GM21447 (cell line): ENCODE data around the gene RIMBP2.

ENCODE experiments used
- ATAC-seq: cut with Tn5 transposase; IDR thresholded peaks from one replicate; pipeline ENCODE4 v1.9.1; 2021; ENCODE audit not compliant: unreplicated experiment

RIMBP2 gene

DNA sequence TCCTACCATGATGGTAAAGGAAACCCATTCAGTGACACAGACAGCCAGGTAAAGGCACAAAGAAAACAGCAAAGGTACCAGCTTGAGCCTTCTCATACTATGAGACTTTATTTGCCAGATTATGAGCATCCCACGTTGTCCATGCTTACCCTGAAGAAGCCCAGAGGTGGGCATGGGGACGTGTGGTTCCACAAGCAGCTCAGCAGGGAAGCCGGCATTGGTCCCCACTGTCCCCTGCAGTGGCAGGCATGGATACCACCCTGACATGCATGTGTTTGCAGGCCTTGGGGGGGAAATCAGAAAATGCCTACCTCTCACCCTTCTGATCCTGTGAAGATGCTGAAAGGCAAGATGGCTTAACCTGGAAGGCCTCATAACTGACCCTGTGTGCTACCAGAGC is 195.3 kb downstream of the RIMBP2 start:
- ATAC-seq = no peak

- ATAC-seq = no peak
These were observed 198.5 kb downstream of the RIMBP2 start for GRCh38 chr12:130517588-130517987.

GRCh38 chr12:130514149-130514551 is 201.9 kb downstream of the RIMBP2 start:
- no peak for ATAC-seq

- ATAC-seq = no peak
These were observed 202.5 kb downstream of the RIMBP2 start for GRCh38 chr12:130513556-130513955.

GRCh38 chr12:130511285-130511684 is 204.8 kb downstream of the RIMBP2 start:
- no peak for ATAC-seq

DNA sequence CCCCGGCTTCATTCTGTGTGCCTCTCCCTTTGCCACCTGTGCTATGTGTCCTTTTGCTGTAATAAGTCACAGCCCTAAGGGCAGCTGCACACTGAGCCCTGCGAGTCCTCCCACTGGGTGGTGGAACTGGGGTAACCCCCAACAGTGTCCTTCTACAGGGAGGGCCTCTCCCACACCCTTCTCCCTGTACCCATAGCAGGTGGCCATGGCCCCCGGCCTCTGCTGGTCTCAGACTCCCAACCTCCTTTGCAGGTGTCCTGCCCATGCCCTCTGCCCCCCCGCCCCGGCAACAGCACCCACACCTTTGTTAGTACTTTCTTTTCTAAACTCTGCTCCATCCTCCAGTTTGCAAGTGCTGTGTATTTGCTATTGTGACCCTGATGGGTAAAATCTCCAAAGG is 206.6 kb downstream of the RIMBP2 start:
- no peak for ATAC-seq

- no peak for ATAC-seq
These were observed 207.3 kb downstream of the RIMBP2 start for GRCh38 chr12:130508847-130509246.

GRCh38 chr12:130508318-130508717 is 207.8 kb downstream of the RIMBP2 start:
- ATAC-seq = no peak

GRCh38 chr12:130506844-130507243 is 209.3 kb downstream of the RIMBP2 start:
- no peak for ATAC-seq

GRCh38 chr12:130504840-130505175 is 211.3 kb downstream of the RIMBP2 start:
- ATAC-seq = no peak

GRCh38 chr12:130504110-130504839 is 211.8 kb downstream of the RIMBP2 start:
- no peak for ATAC-seq

- ATAC-seq = no peak
These were observed 214.3 kb downstream of the RIMBP2 start for GRCh38 chr12:130501821-130502220.

DNA sequence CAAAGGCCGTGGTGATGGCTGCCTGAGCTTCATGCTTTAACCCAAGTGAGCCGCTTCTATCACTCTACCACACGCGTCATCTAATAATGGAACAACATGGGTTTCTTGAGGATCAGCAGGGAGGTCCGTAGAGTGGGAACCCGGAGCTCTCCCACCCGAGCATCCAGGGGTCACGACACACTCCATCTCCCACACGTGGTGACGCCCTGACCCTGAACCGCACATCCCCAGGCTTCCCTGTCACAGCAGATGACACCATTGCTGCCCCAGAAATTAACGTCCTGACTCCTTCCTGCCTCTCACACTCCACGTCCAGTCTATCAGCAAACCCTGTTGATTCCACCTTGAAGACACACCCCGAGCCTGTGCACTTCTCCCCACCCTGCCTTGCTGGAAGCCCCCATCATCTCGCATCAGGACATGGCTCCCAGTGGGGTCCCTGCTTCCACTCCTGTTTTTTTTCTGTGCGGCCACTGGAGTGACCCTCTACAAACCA is 215.2 kb downstream of the RIMBP2 start:
- no peak for ATAC-seq

- ATAC-seq = no peak
These were observed 216.6 kb downstream of the RIMBP2 start for GRCh38 chr12:130499474-130499873.

GRCh38 chr12:130498589-130499385 is 217.3 kb downstream of the RIMBP2 start:
- ATAC-seq = no peak

DNA sequence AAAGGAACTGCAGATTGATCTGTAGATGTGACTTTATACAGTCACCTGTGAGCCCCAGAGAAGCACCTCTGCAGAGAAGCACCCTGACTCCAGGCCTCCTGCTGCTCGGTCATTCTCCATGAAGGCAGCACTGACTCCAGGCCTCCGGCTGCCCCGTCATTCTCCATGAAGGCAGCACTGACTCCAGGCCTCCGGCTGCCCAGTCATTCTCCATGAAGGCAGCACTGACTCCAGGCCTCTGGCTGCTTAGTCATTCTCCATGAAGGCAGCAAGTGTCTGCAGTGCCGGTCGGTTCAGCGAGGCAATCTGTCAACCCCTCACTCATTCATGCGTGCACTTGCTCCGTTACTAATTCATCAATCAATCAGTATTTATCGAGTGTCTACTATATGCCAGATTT is 218.1 kb downstream of the RIMBP2 start:
- no peak for ATAC-seq

DNA sequence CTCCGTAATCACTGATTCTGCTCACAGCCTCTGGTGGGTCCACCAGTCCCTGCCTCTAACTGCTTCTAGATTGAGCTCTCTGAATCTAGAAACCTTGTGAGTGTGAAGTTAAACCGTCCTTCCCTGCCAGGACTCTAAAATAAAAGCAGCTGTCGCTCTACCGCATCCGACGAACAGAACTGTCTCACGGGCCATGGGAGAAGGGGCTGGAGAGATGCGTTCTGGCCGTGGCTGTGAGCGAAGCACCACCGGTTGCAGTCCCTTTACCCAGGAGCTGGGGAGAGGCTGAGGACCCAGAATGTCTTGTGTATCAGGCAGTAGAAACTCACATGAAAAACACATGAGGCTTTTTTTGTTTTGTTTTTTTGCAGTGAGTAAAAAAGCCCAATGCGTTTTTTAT is 218.8 kb downstream of the RIMBP2 start:
- no peak for ATAC-seq

DNA sequence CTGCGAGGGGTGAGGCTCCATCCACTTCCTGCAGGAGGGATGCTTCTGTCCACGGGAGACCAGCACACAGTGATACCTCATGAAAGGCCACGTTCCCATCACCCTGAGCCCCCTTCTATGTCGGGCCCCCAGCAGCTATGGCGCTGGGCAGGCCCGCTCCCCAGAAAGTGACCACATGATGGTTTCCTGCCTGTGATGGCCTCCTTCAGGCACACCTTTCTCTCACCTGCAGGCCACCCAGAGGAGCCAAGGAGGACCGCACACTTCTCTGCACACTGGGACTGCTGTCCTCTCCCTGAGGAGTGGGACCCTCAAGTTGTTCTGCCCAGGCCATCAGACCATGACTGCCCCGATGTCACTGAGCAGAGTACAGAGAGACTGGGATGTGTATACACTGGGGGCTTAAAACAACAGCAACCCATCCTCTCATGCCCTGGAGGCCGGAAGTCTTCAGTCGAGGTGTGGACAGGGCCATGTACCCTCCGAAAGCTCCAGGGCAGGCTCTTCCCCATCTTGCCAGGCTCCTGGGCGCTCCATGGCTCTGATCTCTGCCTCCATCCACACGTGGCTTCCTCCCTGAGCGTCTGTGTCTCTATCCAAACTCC is 219.5 kb downstream of the RIMBP2 start:
- ATAC-seq = no peak

- ATAC-seq = no peak
These were observed 220.9 kb downstream of the RIMBP2 start for GRCh38 chr12:130495156-130495555.

GRCh38 chr12:130494736-130495135 is 221.4 kb downstream of the RIMBP2 start:
- ATAC-seq = no peak

DNA sequence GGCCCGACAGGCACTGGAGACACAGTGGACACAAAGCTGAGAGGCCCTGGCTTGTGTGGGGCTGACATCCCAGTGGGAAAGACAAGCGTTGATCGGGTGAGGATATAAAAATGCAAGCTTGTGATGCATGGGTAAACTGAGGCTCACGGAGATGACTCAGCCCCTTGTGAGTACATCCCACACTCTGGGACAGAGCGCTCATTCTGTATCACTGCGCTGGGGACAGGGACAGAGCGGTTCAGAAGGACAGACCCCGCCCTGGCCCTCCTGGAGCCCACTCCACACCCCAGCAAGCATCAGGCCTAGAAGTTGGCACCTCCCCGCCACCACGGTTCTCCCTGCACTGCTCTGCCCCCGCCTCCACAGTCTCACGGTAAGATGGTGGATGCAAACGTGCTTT is 222.1 kb downstream of the RIMBP2 start:
- no peak for ATAC-seq
